ENCODE measurements around the gene STAT5A. TPM values are rescaled to one million over a fixed set of nuclear protein-coding genes. Genes with fewer than 3 reads are reported as not detected.
"Not testable (repeated sequence)": the region's sequence is repeated elsewhere in the genome, so short reads cannot be mapped to it uniquely, and the experiment has no call there.

The STAT5A gene
- total and polyA plus RNA-seq, 9 of the 15 experiments (the other 6 are each of a cell fraction or from before 2014, with no cell fraction given) = 79.9 to 415 (median 196) TPM

- H3K27ac ChIP-seq (ENCODE audit: extremely low read depth, low read depth, low read length) = not testable (repeated sequence)
Measured at GRCh38 chr17:42240863-42241262, 47.4 kb upstream of the STAT5A start.

GRCh38 chr17:42241871-42242270 lies 46.4 kb upstream of the STAT5A start:
- H3K9me3 ChIP-seq (replicated peaks; ENCODE audit: control insufficient read depth, insufficient read depth, low read depth, low read length) = no peaks in the 10 kb centered on the region
- peaks cover 11 to 17% of the 10 kb centered on the region in 2 experiments; a peak in 3 of 5 replicates for H3K4me1 ChIP-seq (replicated peaks in 1 of 2; ENCODE audit: control insufficient read depth in 2 of 2, insufficient read depth in 2 of 2, low read length in 2 of 2)
- no peak overlapping the region for H3K4me2 ChIP-seq (ENCODE audit: insufficient read depth, low read length)
- intact Hi-C loops (cut with micrococcal nuclease) = no loop called here
- no TSS peak for BruUV-seq (replicated peaks)
- H3K9ac ChIP-seq (ENCODE audit: insufficient read depth in 1 of 2, low read depth in 2 of 2, low read length in 2 of 2) = no peak overlapping the region
- CTCF ChIA-PET (ENCODE audit: low intra/inter-chr PET ratio) = no interaction called here
- H3K27ac ChIP-seq (ENCODE audit: extremely low read depth, low read depth, low read length) = no peak overlapping the region
- peaks cover 19% of the 10 kb centered on the region for H3K36me3 ChIP-seq (ENCODE audit: control insufficient read depth, insufficient read depth, low read length)
- H3K27me3 ChIP-seq (ENCODE audit: control insufficient read depth in 2 of 2, insufficient read depth in 2 of 2, low read length in 2 of 2) = no peaks in the 10 kb centered on the region
- H3K4me3 ChIP-seq = no peak overlapping the region
- H4K20me1 ChIP-seq (replicated peaks; ENCODE audit: control insufficient read depth, insufficient read depth, low read length) = no peaks in the 10 kb centered on the region; the same call in 1 of the 2 replicates
- FAIRE-seq = no peak
- in situ Hi-C loops (cut with MboI) = no loop called here
- no peaks in the 10 kb centered on the region for H3K9me1 ChIP-seq (ENCODE audit: control insufficient read depth, insufficient read depth, low read length)
- H3K79me2 ChIP-seq (ENCODE audit: control insufficient read depth, insufficient read depth, low read length) = peaks cover 92% of the 10 kb centered on the region
- POLR2A ChIA-PET = no interaction called here
- DNase-seq (ENCODE audit: extremely low read depth in 1 of 4, low spot score in 3 of 4) = no peak
- no peak for ATAC-seq
- 86% methylated on average over 1 of the region's 1 CpG for WGBS (ENCODE audit: insufficient coverage, low coverage, missing lambda C conversion rate)
- H2AFZ ChIP-seq (ENCODE audit: low read depth, low read length) = no peak overlapping the region
- TF ChIP-seq, protein P1, sequence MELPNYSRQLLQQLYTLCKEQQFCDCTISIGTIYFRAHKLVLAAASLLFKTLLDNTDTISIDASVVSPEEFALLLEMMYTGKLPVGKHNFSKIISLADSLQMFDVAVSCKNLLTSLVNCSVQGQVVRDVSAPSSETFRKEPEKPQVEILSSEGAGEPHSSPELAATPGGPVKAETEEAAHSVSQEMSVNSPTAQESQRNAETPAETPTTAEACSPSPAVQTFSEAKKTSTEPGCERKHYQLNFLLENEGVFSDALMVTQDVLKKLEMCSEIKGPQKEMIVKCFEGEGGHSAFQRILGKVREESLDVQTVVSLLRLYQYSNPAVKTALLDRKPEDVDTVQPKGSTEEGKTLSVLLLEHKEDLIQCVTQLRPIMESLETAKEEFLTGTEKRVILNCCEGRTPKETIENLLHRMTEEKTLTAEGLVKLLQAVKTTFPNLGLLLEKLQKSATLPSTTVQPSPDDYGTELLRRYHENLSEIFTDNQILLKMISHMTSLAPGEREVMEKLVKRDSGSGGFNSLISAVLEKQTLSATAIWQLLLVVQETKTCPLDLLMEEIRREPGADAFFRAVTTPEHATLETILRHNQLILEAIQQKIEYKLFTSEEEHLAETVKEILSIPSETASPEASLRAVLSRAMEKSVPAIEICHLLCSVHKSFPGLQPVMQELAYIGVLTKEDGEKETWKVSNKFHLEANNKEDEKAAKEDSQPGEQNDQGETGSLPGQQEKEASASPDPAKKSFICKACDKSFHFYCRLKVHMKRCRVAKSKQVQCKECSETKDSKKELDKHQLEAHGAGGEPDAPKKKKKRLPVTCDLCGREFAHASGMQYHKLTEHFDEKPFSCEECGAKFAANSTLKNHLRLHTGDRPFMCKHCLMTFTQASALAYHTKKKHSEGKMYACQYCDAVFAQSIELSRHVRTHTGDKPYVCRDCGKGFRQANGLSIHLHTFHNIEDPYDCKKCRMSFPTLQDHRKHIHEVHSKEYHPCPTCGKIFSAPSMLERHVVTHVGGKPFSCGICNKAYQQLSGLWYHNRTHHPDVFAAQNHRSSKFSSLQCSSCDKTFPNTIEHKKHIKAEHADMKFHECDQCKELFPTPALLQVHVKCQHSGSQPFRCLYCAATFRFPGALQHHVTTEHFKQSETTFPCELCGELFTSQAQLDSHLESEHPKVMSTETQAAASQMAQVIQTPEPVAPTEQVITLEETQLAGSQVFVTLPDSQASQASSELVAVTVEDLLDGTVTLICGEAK (IDR thresholded peaks at IDR 0.05) = no peak
- TF ChIP-seq, protein P1 (CRISPR knock-in tag; IDR thresholded peaks at IDR 0.05) = no peak
- TF ChIP-seq ELF1 (tag; IDR thresholded peaks at IDR 0.05) (no peak), SAFB (IDR thresholded peaks at IDR 0.05; ENCODE audit: borderline replicate concordance, low read depth, low read length) (no peak), EWSR1 (IDR thresholded peaks at IDR 0.05; ENCODE audit: borderline replicate concordance, low read depth, partially characterized antibody) (no peak), KHSRP (IDR thresholded peaks at IDR 0.05) (no peak)

More at GRCh38 chr17:42240863-42241262, 47.4 kb upstream of the STAT5A start:
- Histone ChIP-seq H3K79me2 (ENCODE audit: control insufficient read depth, insufficient read depth, low read length) (peaks cover 92% of the 10 kb centered on the region), H3K4me1 (replicated peaks in 1 of 2; ENCODE audit: control insufficient read depth in 2 of 2, insufficient read depth in 2 of 2, low read length in 2 of 2) (peaks cover 11 to 17% of the 10 kb centered on the region in 2 experiments; a peak in 3 of 5 replicates), H3K36me3 (ENCODE audit: control insufficient read depth, insufficient read depth, low read length) (peaks cover 17% of the 10 kb centered on the region)
- H3K27me3 ChIP-seq (ENCODE audit: control insufficient read depth in 2 of 2, insufficient read depth in 2 of 2, low read length in 2 of 2); BruUV-seq (replicated peaks); H3K4me3 ChIP-seq; intact Hi-C loops (cut with micrococcal nuclease); H3K9me3 ChIP-seq (replicated peaks; ENCODE audit: control insufficient read depth, insufficient read depth, low read depth, low read length); H4K20me1 ChIP-seq (replicated peaks; ENCODE audit: control insufficient read depth, insufficient read depth, low read length); FAIRE-seq; in situ Hi-C loops (cut with MboI); H3K9ac ChIP-seq (ENCODE audit: insufficient read depth in 1 of 2, low read depth in 2 of 2, low read length in 2 of 2); H3K9me1 ChIP-seq (ENCODE audit: control insufficient read depth, insufficient read depth, low read length); H3K4me2 ChIP-seq (ENCODE audit: insufficient read depth, low read length); CTCF ChIA-PET (ENCODE audit: low intra/inter-chr PET ratio); H2AFZ ChIP-seq (ENCODE audit: low read depth, low read length): not testable (repeated sequence)
- DNase-seq (ENCODE audit: extremely low read depth in 1 of 4, low spot score in 3 of 4) = peak in 1 of 4 experiments; percentile 41
- POLR2A ChIA-PET = interaction anchor here (0.5 to 1.0 kb wide), 3 partner anchors 12 to 100 kb away, joined by 3 read pairs; no protein-coding TSS in a partner anchor
- ATAC-seq = peak; percentile 31; the same call in 1 of the 3 replicates
- TF ChIP-seq POLR3A (IDR thresholded peaks at IDR 0.05; ENCODE audit: borderline replicate concordance, extremely low read depth, insufficient read depth, insufficient read length) (peak; percentile 57), TBP (optimal IDR thresholded peaks at IDR 0.05; ENCODE audit: low read depth, low read length) (peak; percentile 81)
- WGBS (ENCODE audit: insufficient coverage, low coverage, missing lambda C conversion rate) = 51% methylated on average over 4 of the region's 4 CpGs

All from K562 (cell line).